Gastroesophageal sphincter (tissue), 3 donors: Measurements from ENCODE around the gene RNF41.

Experiments used
- CTCF ChIP-seq, 4 experiments: fragments of 200-600 bp in 2 of 4; fragments of 450-650 bp in 2 of 4; sonication (generic) in 1 of 4; IDR thresholded peaks; one replicate each; pipeline ENCODE4 v1.5.1; 2017 to 2019; ENCODE audit warnings: antibody characterized with exemption in 4 of 4, mild to moderate bottlenecking in 2 of 4, moderate library complexity in 2 of 4
- POLR2A ChIP-seq, 2 donors: fragments of 450-650 bp; IDR thresholded peaks; one replicate each; pipeline ENCODE4 v1.6.1; 2017; ENCODE audit warnings: antibody characterized with exemption in 2 of 2, mild to moderate bottlenecking in 2 of 2, moderate library complexity in 1 of 2
- POLR2AphosphoS5 ChIP-seq: sonication (generic); formaldehyde crosslinking; IDR thresholded peaks from one replicate; pipeline ENCODE4 v1.6.1; 2017; ENCODE audit warnings: antibody characterized with exemption

- TF ChIP-seq CTCF (IDR thresholded peaks at IDR 0.05), result no peak
- no peak for TF ChIP-seq POLR2AphosphoS5
- no peak for TF ChIP-seq POLR2A (IDR thresholded peaks at IDR 0.05)
These were observed 9.4 kb downstream of the RNF41 start for GRCh38 chr12:56212361-56212760.
